ENCODE measurements around the gene STK39. TPM values are rescaled to one million over a fixed set of nuclear protein-coding genes. Genes with fewer than 3 reads are reported as not detected.

STK39 gene
- polyA plus RNA-seq, 1 donor from 2014 or later = 9.5 TPM

DNA sequence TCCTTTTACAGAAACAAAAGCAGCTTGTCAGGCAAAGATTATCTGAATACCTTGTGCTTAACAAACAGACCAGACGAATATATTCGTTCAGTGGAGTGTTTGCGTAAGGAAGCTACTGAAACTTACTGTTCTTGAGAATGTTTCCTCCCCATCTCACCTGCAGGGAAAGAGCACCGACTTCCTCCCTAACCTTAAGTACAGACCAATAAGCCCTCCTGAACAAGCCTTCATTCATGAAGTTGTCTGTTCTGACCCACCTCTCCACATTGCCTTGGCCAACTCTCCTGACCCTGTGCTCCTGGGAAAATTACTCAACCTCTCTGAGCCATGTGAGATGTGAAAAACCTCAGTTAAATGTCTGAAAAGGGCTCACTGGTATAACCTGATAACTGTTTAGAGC lies 35.2 kb downstream of the STK39 start:
- Histone ChIP-seq H3K9me2 (ENCODE audit: insufficient read depth, low read length) (no peaks in the 10 kb centered on the region), H3K36me3 (ENCODE audit: insufficient read depth, low read length) (no peaks in the 10 kb centered on the region), H3K27me3 (ENCODE audit: insufficient read depth, low read depth, low read length) (no peaks in the 10 kb centered on the region), H3K4me2 (ENCODE audit: low read length) (no peak overlapping the region), H3K79me2 (replicated peaks; ENCODE audit: insufficient read depth, low read length) (no peaks in the 10 kb centered on the region), H4K20me1 (ENCODE audit: insufficient read depth) (no peaks in the 10 kb centered on the region), H2AFZ (ENCODE audit: low read depth, low read length) (no peak overlapping the region), H3K9ac (ENCODE audit: low read length) (no peak overlapping the region), H3K9me3 (ENCODE audit: low read length) (no peaks in the 10 kb centered on the region), H3F3A (ENCODE audit: insufficient read depth, low read length, poor library complexity, severe bottlenecking) (no peaks in the 10 kb centered on the region), H3K27ac (ENCODE audit: low read length) (no peak overlapping the region), H3K4me3 (ENCODE audit: low read length) (no peak overlapping the region)
- TF ChIP-seq, protein P1, sequence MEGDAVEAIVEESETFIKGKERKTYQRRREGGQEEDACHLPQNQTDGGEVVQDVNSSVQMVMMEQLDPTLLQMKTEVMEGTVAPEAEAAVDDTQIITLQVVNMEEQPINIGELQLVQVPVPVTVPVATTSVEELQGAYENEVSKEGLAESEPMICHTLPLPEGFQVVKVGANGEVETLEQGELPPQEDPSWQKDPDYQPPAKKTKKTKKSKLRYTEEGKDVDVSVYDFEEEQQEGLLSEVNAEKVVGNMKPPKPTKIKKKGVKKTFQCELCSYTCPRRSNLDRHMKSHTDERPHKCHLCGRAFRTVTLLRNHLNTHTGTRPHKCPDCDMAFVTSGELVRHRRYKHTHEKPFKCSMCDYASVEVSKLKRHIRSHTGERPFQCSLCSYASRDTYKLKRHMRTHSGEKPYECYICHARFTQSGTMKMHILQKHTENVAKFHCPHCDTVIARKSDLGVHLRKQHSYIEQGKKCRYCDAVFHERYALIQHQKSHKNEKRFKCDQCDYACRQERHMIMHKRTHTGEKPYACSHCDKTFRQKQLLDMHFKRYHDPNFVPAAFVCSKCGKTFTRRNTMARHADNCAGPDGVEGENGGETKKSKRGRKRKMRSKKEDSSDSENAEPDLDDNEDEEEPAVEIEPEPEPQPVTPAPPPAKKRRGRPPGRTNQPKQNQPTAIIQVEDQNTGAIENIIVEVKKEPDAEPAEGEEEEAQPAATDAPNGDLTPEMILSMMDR (IDR thresholded peaks at IDR 0.05; ENCODE audit: poor library complexity, severe bottlenecking) = no peak
- no peak for TF ChIP-seq POLR2AphosphoS5 (IDR thresholded peaks at IDR 0.05)
- TF ChIP-seq, protein P2, sequence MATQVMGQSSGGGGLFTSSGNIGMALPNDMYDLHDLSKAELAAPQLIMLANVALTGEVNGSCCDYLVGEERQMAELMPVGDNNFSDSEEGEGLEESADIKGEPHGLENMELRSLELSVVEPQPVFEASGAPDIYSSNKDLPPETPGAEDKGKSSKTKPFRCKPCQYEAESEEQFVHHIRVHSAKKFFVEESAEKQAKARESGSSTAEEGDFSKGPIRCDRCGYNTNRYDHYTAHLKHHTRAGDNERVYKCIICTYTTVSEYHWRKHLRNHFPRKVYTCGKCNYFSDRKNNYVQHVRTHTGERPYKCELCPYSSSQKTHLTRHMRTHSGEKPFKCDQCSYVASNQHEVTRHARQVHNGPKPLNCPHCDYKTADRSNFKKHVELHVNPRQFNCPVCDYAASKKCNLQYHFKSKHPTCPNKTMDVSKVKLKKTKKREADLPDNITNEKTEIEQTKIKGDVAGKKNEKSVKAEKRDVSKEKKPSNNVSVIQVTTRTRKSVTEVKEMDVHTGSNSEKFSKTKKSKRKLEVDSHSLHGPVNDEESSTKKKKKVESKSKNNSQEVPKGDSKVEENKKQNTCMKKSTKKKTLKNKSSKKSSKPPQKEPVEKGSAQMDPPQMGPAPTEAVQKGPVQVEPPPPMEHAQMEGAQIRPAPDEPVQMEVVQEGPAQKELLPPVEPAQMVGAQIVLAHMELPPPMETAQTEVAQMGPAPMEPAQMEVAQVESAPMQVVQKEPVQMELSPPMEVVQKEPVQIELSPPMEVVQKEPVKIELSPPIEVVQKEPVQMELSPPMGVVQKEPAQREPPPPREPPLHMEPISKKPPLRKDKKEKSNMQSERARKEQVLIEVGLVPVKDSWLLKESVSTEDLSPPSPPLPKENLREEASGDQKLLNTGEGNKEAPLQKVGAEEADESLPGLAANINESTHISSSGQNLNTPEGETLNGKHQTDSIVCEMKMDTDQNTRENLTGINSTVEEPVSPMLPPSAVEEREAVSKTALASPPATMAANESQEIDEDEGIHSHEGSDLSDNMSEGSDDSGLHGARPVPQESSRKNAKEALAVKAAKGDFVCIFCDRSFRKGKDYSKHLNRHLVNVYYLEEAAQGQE (IDR thresholded peaks at IDR 0.05; ENCODE audit: borderline replicate concordance) = no peak
- TF ChIP-seq EP300 (conservative IDR thresholded peaks at IDR 0.05; ENCODE audit: poor library complexity, severe bottlenecking) = no peak
- TF ChIP-seq RAD21 (conservative IDR thresholded peaks at IDR 0.05) = no peak
- TF ChIP-seq MXI1 (conservative IDR thresholded peaks at IDR 0.05; ENCODE audit: poor library complexity, severe bottlenecking) = no peak
- no peak for TF ChIP-seq EZH2 (IDR thresholded peaks at IDR 0.05; ENCODE audit: borderline replicate concordance, insufficient read depth, low read length, poor library complexity, severe bottlenecking)
- TF ChIP-seq TAF1 (IDR thresholded peaks at IDR 0.05; ENCODE audit: low read depth) = no peak
- no peak for TF ChIP-seq SMC3 (conservative IDR thresholded peaks at IDR 0.05; ENCODE audit: poor library complexity)

- no peaks in the 10 kb centered on the region for H4K20me1 ChIP-seq (ENCODE audit: insufficient read depth)
- no peak overlapping the region for H2AFZ ChIP-seq (ENCODE audit: low read depth, low read length)
- H3K27ac ChIP-seq (ENCODE audit: low read length) = no peak overlapping the region
- H3K9me3 ChIP-seq (ENCODE audit: low read length) = no peaks in the 10 kb centered on the region
- H3K4me3 ChIP-seq (ENCODE audit: low read length) = no peak overlapping the region
- no peaks in the 10 kb centered on the region for H3K27me3 ChIP-seq (ENCODE audit: insufficient read depth, low read depth, low read length)
- no peaks in the 10 kb centered on the region for H3K79me2 ChIP-seq (replicated peaks; ENCODE audit: insufficient read depth, low read length)
- H3K4me2 ChIP-seq (ENCODE audit: low read length) = no peak overlapping the region
- no peaks in the 10 kb centered on the region for H3K9me2 ChIP-seq (ENCODE audit: insufficient read depth, low read length)
- no peak overlapping the region for H3K9ac ChIP-seq (ENCODE audit: low read length)
- no peaks in the 10 kb centered on the region for H3F3A ChIP-seq (ENCODE audit: insufficient read depth, low read length, poor library complexity, severe bottlenecking)
- no peak for TF ChIP-seq RAD21 (conservative IDR thresholded peaks at IDR 0.05)
- TF ChIP-seq EP300 (conservative IDR thresholded peaks at IDR 0.05; ENCODE audit: poor library complexity, severe bottlenecking) = no peak
- TF ChIP-seq SMC3 (conservative IDR thresholded peaks at IDR 0.05; ENCODE audit: poor library complexity) = no peak
- TF ChIP-seq POLR2AphosphoS5 (IDR thresholded peaks at IDR 0.05) = no peak
- TF ChIP-seq, protein P2 (IDR thresholded peaks at IDR 0.05; ENCODE audit: borderline replicate concordance) = no peak
- no peak for TF ChIP-seq TAF1 (IDR thresholded peaks at IDR 0.05; ENCODE audit: low read depth)
- TF ChIP-seq EZH2 (IDR thresholded peaks at IDR 0.05; ENCODE audit: borderline replicate concordance, insufficient read depth, low read length, poor library complexity, severe bottlenecking) = no peak
- TF ChIP-seq, protein P1 (IDR thresholded peaks at IDR 0.05; ENCODE audit: poor library complexity, severe bottlenecking) = no peak
- TF ChIP-seq MXI1 (conservative IDR thresholded peaks at IDR 0.05; ENCODE audit: poor library complexity, severe bottlenecking) = no peak
- H3K36me3 ChIP-seq (ENCODE audit: insufficient read depth, low read length) = no peaks in the 10 kb centered on the region
Observed at GRCh38 chr2:168211664-168212163, 35.7 kb downstream of the STK39 start.
